Stimulated activated CD4-positive, alpha-beta T cell treated with anti-CD3 and anti-CD28 coated beads, Interleukin-15, amount 100 ng/mL, for 24 hours (primary cell): Measurements from ENCODE around the gene TBC1D8B.
"Not testable (repeated sequence)": the region's sequence is repeated elsewhere in the genome, so short reads cannot be mapped to it uniquely, and the experiment has no call there.

ENCODE experiments used
- DNase-seq: peaks from one replicate; pipeline ENCODE4 v3.0.0-alpha.2; 2020

The TBC1D8B gene

DNA sequence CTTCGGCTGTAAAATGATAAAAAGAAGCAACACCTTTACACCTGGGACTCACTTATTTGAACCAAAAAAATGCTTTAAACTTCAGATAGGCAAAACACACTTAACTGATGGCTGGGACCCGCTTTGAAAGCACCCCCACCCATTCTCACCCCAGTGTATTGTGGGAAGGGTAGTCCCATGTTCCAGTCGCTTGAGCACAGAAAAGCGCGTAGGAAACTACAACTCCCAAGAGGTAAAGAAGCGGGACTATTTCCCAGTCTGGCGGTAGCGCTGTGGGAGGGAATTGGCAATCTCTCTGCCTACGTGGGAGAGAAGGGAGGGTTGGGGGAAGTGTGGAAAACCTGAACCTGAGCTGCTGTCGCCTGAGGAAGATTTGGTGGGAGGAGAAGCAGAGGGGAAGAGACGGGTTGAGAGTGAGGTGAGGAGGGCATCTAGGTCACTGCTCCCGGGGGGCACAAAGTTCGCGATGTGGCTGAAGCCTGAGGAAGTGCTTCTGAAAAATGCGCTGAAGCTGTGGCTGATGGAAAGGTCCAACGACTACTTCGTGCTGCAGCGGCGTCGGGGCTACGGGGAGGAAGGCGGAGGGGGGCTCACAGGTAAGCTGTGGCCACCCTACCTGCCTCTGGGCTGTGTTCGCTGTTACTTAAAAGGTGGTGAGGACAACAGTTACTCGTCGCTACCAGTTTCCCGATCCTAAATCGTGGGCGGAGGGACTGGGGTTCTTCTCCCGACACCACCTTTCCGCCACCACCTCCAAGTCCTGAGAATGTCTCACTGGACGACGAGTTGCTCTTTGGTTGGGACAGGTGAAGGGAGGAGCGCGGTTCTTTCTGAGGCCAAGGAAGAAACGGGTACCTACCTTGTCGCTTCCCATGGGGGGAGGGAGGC lies at the start of gene TBC1D8B:
TSS of gene TBC1D8B (plus strand) at position 286 of the 888 bp plus-strand sequence. CDS start at position 467, 181 bp downstream.
- peak; percentile 45 for DNase-seq

DNA sequence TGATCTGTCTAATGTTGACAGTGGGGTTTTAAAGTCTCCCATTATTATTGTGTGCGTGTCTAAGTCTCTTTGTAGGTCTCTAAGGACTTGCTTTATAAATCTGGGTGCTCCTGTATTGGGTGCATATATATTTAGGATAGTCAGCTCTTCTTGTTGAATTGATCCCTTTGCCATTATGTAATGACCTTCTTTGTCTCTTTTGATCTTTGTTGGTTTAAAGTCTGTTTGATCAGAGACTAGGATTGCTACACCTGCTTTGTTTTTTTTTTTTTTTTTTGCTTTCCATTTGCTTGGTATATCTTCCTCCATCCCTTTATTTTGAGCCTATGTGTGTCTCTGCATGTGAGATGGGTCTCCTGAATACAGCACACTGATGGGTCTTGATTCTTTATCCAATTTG lies 33.2 kb upstream of the TBC1D8B start:
- not testable (repeated sequence) for DNase-seq

DNA sequence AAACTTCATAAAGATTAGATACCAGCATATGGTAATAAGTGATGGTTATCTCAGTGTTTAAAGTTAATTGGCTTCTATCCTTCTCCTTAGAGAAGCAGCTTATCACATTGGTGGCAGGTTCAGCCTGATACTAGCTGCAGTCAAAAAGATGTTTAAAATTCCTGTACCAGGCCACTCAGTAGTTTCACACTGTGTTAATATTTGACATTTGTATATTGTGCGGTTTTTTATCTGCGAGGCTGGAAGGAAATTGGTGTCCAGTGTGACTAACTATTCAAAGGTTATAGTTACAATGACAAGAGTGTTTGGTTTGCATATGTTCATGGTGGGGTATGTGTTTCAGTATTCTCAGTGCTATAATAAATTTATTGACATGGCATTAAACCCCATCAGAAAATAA lies 27.5 kb upstream of the TBC1D8B start:
- DNase-seq = no peak

DNA sequence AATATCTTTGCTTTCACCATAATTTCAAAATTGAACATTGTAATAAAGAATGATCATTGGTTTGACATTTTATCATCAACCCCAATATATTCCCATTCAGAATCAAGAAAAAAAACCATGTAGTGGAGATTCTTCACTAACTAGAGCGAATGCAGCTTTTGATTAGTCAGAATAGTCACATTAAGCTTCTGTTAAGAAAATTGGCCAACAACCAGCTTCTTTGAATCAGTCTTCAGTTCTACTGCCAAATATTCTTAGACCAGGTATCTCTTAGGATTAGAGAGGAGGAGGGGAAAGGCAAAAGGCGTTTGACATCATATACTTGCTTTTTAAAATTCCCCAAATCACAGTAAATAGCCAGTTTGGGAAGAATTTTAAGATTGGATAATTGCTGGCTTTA lies 22.2 kb upstream of the TBC1D8B start:
- DNase-seq = no peak

DNA sequence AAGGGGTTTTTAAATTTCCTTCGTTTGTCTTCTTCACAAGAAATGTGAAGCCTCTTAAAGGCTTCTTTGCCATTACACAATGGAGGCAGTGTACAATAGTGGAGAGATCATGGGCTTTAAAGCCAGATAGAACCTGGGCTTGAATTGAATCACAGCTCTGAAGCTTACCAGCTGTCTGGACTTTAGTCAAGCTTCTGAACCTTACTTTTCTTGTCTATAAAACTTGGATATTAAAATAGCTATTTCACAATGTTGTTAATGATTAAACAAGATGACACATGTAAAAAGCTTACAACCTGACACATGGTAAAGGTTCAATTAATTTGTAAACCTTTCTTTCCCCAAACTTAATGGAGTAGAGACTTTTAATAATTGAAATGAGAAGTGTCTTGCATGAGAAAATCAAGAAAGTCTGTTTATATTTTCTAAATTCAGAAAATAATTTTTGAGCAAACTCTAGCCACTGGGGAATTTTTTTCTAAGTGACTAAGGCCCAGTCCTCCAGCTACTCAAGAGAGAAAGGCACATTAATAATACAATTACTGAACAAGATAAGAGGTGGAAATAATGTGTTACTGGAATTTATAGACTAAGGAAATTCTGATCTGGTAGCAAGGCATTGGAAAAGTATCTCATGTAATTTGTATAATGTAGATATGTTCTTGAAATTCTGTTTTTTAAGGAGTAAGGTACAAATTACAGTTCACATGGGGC lies 21.7 kb upstream of the TBC1D8B start:
- DNase-seq = no peak

DNA sequence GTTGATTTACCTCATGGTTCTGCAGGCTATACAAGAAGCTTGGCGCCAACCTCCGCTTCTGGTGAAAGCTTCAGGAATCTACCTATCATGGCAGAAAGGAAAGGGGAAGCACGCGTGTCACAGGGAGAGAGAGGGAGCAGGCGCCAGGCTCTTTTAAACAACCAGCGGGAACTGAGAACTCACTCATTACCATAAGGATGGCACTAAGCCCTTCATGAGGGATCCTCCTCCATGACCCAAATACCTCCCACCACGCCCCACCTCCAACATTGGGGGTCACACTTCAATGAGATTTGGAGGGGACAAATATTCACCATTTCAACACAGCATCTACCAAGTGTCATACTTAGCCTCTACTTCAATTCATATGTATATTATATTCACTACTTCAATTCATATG lies 18.8 kb upstream of the TBC1D8B start:
- no peak for DNase-seq

DNA sequence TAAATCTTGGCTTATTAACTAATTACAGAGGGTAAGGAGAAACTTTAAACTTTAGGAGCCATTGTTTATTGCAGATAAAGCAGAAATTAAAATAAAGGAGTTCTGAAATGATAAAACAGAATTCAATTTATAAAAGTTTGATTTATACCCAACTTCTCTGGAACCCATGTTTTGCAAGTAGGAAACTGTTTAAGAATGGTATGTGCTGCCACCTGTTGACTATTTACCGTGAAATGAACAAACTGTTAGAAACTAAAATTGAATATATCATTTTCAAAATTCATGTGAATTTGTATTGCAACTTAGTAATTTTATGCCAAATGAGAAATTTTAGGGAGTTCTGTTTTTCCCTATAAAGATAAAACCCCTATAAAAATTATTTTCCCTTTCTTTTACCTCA lies 11.0 kb upstream of the TBC1D8B start:
- DNase-seq = no peak

DNA sequence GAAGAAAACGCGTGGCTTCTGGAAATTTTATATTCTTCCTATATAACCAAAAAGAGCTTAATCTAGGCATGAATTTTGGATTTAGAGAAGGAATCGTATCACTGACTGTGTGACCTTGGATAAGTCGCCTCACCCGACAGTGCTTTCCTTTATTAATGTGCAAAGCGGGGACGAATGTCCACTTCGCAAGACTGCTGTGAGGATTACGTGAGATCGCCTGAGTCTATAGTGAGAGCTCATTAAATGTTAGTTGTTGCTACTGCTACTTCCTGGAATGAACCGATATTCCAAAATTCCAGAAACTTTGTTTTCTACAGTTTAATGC lies 448 bp upstream of the TBC1D8B start:
- no peak for DNase-seq

DNA sequence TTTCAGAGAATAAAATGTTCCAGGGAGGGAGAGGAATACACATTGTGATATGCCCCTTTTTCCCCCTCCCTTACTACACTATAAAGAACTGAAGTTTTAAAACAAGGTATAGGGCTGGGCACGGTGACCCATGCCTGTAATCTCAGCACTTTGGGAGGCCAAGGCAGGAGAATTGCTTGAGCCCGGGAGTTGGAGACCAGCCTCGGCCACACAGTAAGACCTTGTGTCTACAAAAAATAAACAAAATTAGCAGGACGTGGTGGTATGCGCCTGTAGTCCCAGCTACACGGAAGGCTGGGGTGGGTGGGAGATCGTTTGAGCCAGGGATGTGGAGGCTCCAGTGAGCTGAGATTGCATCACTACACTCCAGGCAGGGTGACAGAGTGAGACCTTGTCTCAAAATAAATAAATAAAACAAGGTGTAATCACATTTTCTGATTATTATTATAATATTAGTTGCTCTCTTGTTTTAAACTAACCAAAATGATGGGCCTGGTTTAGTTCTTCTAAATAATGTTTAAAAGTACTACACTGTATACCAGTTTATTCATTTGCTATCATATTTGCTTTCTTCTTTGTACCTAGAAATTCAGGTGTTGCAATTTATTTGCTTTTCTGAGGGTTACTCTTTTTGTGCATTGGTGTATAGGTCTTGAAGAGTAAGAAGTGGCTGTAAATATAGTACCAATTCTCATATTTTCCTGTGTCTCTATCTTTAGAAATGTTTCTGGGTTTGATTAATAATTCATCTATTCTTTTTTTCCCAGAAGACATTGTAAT lies 8.8 kb downstream of the TBC1D8B start:
- DNase-seq = no peak

DNA sequence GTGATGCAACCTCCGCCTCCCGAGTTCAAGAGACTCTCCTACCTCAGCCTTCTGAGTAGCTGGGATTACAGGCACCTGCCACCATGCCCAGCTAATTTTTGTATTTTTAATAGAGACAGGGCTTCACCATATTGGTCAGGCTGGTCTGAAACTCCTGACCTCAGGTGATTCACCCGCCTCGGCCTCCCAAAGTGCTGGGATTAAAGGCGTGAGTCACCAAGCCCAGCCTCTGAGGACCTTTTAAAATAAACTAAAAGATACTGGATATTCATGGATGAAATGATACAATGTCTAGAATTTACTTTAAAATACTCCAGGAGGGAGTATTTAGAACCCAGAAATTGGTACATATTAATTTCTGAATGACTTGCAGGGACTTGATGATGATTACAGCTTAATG lies 10.5 kb downstream of the TBC1D8B start:
- DNase-seq = not testable (repeated sequence)

DNA sequence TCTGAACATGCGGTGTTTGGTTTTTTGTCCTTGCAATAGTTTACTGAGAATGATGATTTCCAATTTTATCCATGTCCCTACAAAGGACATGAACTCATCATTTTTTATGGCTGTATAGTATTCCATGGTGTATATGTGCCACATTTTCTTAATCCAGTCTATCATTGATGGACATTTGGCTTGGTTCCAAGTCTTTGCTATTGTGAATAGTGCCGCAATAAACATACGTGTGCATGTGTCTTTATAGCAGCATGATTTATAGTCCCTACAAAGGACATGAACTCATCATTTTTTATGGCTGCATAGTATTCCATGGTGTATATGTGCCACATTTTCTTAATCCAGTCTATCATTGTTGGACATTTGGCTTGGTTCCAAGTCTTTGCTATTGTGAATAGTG lies 11.6 kb downstream of the TBC1D8B start:
- not testable (repeated sequence) for DNase-seq

DNA sequence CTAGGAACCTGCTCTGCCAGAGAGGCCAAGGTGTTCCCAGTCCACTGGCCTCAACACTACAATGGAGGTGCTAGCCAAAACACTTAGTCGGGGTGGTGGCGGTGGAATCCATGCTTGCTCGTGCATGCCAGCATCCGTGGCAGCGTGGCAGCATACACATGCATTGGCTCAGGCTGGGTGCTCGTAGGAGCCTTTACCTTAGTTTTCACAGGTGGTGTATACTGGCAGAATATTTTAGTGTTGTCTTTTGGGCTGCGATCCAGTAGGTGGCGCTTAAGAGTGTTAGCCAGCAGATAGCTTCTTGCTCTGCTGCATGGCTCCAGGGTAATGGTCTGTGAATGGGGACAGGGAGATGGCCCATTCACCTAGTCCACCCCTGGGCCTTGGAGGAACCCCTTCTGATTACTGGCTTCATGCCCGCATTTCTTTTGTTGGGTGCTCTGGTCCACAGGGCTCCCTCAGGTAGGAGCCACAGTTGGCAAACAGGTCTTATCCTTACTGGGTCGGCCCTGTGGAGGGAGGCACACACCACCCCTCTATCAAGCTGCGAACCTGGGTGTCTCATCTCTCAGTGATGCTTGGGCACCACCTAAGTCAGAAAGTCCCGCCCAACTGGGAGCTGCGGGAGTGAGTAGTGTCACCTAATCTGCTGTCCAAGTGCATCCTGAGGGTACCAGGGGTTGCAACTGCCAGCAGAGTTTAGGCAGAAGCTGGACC lies 60.7 kb downstream of the TBC1D8B start:
- DNase-seq = peak; percentile 26

DNA sequence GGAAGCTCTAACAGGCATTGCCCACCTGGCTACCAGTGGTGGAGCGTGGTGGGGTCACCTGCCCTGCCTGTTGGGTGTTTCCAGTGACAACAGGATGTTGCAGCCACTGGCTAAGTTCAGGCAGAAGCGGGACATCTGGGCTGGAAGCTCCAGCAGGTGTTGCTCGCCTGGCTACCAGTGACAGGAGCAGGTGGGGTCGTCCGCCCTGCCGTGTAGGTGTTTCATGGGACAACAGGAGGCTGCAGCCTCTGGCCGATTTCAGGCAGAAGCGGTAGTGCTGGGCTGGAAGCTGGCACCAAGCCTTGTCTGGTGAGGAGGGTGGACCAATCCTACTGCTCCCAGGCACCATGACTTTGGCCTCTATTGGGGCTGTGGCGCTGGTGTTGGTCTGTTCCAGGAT lies 61.2 kb downstream of the TBC1D8B start:
- no peak for DNase-seq

DNA sequence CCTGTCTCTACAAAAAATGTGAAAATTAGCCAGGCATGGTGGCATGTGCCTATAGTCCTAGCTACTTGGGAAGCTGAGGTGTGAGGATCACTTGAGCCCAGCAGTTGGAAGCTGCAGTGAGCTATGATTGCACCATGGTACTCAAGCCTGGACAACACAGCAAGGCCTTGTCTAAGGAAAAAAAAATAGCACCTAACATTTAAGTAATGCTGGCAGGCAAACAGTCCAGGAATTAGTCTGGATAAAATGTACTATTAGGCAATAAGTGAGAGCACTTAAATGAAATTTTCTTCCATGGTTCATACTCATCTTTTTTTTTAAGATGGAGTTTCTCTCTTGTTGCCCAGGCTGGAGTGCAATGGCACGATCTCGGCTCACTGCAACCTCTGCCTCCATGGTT lies 70.3 kb downstream of the TBC1D8B start:
- not testable (repeated sequence) for DNase-seq

DNA sequence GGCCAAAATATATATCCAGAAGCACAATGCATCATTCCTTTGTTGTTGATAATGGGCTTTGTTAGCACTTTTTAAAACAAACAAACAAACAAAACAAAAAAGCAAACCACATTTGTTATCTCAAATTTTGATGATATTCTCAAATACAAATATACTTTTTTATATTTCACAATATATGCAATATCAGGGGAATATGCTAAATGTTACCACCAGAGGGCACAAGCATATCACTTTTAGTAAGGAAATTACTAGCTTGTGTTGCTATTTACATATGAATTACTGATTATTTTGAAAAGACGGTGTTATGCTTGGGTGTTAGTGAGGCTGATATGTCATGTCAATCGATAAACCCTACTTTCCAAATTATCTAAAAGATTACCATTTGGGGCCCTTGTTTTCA lies 71.6 kb downstream of the TBC1D8B start:
- no peak for DNase-seq

DNA sequence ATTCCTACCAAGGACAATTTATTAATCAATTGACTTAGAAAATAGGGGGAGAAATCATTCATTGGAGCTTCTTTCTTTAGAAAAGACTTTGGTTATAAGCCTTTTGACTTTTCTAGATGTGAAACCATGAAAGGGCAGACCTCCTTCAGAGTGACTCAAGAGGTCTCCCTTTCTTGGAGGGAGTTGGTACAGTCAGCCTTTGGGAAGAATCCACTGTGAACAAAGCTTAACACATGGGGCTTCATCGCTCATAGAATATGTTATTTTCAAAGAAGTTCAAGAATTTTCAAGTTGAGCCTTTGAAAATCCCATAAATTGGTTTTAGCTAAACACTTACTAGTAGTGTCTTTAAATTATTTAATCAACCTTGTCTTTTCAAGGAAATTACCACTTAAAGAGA lies 72.7 kb downstream of the TBC1D8B start:
- no peak for DNase-seq

DNA sequence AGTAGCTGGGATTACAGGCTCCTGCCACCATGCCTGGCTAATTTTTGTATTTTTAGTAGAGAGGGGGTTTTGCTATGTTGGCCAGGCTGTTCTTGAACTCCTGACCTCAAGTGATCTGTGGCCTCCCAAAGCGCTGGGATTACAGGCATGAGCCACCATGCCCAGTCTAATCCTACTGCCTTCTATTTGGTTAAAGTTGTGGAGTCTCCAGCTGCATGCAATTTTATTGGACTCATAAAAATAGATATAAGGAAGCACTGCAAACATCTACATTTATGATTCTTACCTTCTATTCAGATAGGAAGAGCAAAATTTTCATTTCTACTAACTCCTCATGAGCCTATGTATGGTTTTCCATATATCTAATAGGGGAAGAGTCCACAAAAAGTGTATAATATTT lies 87.0 kb downstream of the TBC1D8B start:
- DNase-seq = no peak

DNA sequence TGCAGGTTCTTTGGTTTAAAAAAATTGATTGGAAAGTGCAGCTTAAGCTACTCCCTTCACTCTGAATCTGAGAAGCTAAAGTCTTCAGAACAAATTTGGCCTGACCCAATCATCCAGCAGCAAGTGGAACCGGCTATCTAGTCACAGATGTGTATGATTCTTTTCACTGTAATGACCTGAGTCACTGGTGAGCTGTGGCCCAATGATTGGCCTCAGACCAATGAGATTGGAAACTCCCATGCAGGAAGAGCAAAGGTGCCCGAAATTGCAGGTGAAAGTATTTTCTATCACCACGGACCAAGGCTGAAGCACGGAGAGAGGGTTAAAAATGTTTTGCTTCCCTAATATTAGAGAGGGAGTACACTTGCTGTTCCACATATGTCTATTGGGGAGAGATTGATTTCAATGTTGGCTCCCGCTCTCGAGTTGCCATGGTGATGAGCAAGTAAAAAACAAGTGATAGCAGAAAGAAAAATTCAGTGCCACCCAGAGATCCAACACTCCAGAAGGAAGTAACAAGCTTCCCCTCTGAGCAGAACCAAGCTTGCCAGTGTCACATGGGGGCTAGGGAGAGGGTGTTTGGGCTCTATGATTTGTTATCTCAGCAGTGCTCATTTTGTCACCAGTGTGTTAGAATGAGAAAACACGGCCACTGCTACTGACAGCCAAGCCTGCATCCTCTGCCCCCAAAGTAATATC lies 89.4 kb downstream of the TBC1D8B start:
- no peak for DNase-seq

DNA sequence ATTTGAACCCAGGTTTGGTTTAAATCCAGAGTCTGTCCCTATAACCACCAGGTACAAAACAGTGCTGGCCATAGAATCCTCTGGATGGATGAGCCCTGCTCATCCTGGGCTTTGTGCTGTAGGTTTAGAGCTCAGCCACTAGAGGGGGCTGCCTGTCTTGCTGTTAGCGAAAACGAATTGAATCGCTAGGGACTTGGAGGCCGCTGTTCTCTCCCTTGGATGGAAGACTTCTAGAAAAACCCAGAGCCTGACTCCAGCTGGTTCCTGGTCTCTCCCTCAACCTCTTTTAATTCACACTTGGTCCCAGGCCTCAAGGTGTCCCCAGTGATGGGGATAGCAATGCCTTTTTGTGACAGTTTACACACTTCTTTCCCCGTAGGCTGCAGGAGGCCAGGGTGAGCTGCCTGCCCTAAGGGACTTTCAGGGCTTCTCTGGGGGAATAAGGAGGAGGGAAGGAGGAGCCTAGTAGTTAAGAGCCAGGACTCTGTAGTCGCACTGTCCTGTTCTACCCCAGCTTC lies 92.0 kb downstream of the TBC1D8B start:
- peak; percentile 58 for DNase-seq

DNA sequence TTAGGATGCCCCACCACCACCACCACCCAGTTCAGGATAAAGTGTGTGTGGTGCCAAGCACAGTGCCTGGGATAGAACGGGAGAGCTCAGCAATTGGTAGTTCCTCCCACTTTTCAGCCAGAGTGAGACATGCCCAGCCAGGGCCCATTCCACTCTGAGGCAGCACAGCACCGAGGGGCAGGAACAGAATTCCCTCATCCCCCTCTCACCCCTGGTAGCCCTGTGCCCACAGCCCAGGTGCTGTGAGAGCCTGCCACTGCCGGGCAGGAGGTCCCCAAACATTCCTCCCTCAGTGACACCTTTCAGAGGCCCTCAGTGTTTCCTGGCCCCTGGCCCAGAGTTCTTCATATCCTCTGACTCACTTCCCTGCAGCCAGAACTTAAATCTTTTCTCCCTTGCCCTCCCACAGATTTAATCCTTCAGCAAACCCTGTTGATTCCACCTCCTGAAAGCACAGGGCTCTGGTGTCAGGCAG lies 92.5 kb downstream of the TBC1D8B start:
- no peak for DNase-seq

DNA sequence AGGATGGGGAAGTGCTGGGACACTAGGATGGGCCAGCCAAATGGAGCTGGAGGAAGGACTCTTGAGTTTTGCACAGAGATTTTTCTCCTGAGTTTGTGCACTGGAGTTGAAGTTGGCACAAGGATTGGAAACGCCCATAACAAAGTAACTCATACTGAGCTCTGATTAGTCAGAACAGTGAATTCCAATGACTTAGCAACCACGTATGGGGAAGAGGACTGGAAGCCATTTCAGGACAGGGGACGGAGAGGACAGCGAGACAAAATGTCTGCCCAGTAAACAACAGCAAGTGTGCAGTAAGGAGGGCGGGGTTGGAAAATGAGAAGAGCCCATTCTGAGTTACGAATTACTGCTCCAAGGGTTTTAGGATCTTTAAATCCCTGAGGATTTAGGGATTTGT lies 94.8 kb downstream of the TBC1D8B start:
- no peak for DNase-seq

DNA sequence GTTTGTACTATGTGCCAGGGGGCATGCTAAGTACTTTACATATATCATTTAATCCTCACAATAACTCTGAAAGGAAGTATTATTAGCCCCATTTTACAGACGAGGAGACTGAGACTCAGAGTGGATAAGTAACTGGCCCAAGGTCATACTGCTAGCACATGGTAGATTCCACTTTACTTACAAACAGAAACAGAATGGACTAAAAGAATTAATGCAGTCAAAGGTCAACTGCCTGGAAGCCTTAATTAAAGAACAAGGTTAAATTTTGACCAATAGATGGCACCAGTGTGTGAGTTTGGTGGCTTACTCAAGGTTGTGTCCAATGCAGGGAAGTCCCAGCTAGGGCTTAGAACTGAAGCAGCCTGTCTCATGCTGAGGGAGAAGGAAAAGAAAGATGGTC lies 96.0 kb downstream of the TBC1D8B start:
- DNase-seq = peak; percentile 2
